AG10803 (cell line): ENCODE measurements around the gene NR3C2.

Experiments
- DNase-seq: peaks from one replicate; pipeline ENCODE4 v3.0.0; 2010; ENCODE audit warnings: low read depth
- H3K4me3 ChIP-seq: 2 replicates; pipeline ENCODE4 v1.5.1; 2011; ENCODE audit warnings: mild to moderate bottlenecking, low read length, control low read depth
- CTCF ChIP-seq: conservative IDR thresholded peaks from 2 replicates; pipeline ENCODE4 v1.5.1; 2011; ENCODE audit warnings: mild to moderate bottlenecking, low read length, control low read depth, inconsistent platforms

The NR3C2 gene

GRCh38 chr4:148079961-148080360 is 362.3 kb downstream of the NR3C2 start:
- TF ChIP-seq CTCF: no peak
- no peak for DNase-seq
- no peak overlapping the region for H3K4me3 ChIP-seq

- no peak overlapping the region for H3K4me3 ChIP-seq
- peak; percentile 48 for DNase-seq
- no peak for TF ChIP-seq CTCF
These were observed 364.2 kb downstream of the NR3C2 start for GRCh38 chr4:148078061-148078460.

DNA sequence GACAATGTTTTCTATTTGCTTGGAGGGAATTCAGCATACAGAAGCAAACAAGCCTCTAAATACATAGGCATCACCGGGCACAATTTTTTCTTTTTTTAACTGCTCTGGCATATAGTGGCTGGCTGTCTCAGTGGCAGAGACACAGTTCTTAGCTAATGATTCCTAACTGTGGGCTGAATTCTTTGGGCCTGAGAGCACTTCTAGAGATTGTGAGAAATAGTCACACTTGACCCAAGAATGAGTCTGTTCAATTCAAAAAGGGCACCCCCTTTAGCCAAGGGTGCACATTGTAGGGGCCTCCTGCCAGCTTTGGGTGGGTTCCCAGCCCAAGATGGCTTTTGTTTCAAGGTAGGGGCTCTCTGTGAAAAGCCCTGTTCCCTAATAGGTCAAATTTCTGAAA is 364.6 kb downstream of the NR3C2 start:
- no peak overlapping the region for H3K4me3 ChIP-seq
- DNase-seq: peak; percentile 18
- TF ChIP-seq CTCF: no peak

DNA sequence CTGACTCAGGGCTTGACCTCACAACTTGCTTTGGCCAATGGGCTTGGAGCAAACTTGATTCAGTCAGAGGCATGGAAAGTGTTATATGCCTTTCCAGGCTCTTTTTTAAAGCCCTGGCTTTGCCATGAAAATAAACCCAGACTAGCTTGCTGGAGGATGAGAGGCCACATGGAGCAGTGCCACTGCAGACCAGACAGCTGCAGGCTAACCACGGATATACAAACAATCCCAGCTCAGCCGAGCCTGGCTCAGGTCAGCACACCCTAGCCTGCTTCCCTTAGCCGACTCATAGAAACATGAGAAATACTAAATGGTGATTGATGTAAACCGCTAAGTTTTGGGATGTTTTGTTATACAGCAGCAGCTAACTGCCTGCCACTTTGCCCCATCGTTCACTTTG is 365.2 kb downstream of the NR3C2 start:
- TF ChIP-seq CTCF: no peak
- peak; percentile 20 for DNase-seq
- no peak overlapping the region for H3K4me3 ChIP-seq

- no peak for DNase-seq
These were observed 366.8 kb downstream of the NR3C2 start for GRCh38 chr4:148075438-148075837.

DNA sequence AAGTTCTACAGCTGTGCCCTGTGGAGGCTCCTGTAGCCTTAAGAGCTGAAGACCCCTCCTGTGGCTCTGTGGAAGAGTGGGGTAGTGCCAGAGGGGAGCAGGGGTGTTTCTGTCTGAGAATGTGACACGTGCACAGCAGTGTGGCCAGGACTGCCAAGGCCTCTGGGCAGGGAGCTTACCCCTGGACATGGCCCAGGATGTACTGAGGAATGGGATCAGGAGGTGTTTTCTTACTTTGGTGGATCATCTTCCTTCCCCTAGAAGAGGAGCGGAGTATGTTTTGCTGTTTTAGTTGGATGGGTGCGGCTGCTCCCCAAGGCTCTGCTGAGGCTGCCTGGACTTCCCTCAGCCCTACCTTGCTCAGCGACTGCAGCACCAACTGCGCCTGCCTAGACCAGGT is 367.8 kb downstream of the NR3C2 start:
- H3K4me3 ChIP-seq: no peak overlapping the region
- no peak for TF ChIP-seq CTCF
- DNase-seq: no peak

More at GRCh38 chr4:148075438-148075837, 366.8 kb downstream of the NR3C2 start:
- TF ChIP-seq CTCF: no peak
- no peak overlapping the region for H3K4me3 ChIP-seq

- DNase-seq: no peak
- no peak overlapping the region for H3K4me3 ChIP-seq
- TF ChIP-seq CTCF: no peak
These were observed 368.9 kb downstream of the NR3C2 start for GRCh38 chr4:148073349-148073748.
